ENCODE results near the gene AMTN. TPM values are rescaled to one million over a fixed set of nuclear protein-coding genes. Genes with fewer than 3 reads are reported as not detected.
"Not testable (repeated sequence)": the region's sequence is repeated elsewhere in the genome, so short reads cannot be mapped to it uniquely, and the experiment has no call there.

Gene AMTN
- not detected for total RNA-seq
- long read RNA-seq: 0 reads

GRCh38 chr4:70518269-70518668 is at the start of gene AMTN:
Gene AMTN (plus strand): TSS chr4:70518569. CDS start chr4:70518778, 209 bp downstream.
- no peak for DNase-seq (ENCODE audit: low spot score)

DNA sequence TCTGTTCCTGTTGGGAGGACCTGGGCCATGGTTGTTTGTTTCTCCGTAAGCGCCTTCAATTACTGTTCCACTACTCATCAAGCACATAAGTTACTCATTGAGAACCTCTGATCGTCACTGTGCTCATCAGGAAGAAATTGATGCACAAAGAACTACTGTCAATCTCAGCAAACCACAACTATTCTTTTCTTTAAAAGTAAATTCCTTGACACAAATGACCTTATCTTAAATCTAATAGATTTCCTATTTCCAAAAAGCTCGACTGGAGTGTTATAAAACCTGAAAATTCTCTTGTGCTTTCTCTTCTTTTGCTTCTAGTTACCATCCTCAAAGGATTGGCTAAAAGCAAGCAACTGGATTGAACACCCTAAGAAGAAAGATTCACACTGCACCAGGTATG is 46.5 kb upstream of the AMTN start, which contains the start of gene MUC7:
TSS of gene MUC7 (plus strand) at position 301 of the 400 bp plus-strand sequence. CDS start 1,825 bp downstream, outside the sequence.
- DNase-seq (ENCODE audit: low spot score): no peak

DNA sequence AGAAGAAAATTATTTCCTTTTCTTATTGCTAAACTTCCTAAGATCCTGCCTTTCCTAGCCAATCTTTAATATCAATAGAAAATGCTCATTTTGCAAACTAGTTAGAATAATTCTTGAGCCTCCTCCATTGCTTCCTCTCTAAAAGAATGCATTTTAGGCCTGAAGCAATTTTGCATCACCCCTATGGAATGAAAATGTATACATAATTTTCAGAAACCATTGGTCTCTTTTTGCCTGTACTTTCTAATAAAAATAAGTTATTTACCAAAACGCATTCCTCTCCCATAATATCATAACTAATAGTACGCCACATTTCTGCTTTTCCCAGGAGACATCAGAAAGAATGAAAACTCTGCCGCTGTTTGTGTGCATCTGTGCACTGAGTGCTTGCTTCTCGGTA is 44.7 kb upstream of the AMTN start:
- no peak for DNase-seq (ENCODE audit: low spot score)

- DNase-seq (ENCODE audit: low spot score): no peak
Observed at GRCh38 chr4:70488748-70489147, 29.6 kb upstream of the AMTN start.

GRCh38 chr4:70496231-70496630 is 22.1 kb upstream of the AMTN start:
- no peak for DNase-seq (ENCODE audit: low spot score)

- not testable (repeated sequence) for DNase-seq (ENCODE audit: low spot score)
Observed at GRCh38 chr4:70501838-70502237, 16.5 kb upstream of the AMTN start.

DNA sequence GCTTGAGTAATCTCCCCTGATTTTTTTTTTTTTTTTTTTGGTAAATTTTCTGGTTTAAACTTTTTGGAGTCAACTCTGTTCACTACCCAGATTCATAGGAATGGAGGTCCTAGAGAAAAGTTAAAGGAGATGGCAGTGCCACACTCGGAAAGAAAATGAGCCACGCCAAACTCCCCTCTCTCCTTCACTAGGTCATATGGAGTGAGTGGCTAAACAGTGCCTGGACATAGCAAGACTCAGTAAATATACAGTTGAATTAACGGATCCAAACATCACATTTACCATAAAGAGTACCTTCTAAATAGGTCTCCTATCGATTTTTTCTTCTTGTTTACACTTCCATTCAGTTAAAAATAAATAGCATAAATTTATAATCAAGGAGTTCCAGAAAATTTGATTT is 13.6 kb upstream of the AMTN start:
- DNase-seq (ENCODE audit: low spot score): no peak

DNA sequence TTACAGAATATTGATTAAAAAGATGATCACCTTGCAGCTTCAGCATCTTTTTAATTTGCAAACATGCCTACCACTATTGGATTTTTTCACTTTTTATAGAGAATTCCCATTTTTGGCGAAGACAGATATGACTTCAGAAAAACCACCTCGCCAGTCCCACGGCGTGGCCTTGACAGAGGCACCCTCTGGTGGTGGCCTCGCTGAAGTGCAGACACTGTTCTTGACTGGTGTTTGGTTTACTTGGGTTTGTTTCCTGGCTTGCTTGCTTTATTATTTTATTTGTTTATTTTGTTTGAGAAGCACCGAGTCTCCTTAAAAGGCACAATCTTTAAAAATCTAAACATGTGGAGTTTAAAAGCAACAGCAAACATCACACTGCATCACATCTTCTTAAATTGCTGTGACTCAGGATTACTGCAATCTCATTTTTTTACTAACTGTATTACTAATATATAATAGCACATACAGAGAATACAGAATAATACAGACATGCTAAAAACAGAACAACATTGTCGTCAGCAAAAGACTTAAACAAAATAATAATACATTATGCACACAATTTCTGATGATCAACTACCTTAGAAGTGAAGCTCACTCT is 13.1 kb upstream of the AMTN start:
- no peak for DNase-seq (ENCODE audit: low spot score)

GRCh38 chr4:70508801-70509200 is 9.6 kb upstream of the AMTN start:
- DNase-seq (ENCODE audit: low spot score): no peak

DNA sequence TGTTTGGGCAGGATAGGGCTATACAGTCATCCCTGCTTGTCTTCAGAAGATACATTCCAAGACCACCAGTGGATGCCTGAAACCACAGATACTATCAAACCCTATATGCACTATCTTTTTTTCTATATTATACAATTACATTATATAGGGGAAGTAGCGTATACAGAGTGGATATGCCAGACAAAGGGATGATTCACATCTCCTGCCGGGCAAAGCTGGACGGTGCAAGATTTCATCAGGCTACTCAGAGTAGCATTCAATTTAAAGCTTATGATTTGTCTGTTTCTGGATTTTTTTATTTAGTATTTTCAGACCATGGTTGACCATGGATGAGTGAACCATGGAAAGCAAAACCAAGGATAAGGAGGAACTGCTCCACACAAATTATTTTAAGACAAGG is 7.0 kb upstream of the AMTN start:
- DNase-seq (ENCODE audit: low spot score): no peak

DNA sequence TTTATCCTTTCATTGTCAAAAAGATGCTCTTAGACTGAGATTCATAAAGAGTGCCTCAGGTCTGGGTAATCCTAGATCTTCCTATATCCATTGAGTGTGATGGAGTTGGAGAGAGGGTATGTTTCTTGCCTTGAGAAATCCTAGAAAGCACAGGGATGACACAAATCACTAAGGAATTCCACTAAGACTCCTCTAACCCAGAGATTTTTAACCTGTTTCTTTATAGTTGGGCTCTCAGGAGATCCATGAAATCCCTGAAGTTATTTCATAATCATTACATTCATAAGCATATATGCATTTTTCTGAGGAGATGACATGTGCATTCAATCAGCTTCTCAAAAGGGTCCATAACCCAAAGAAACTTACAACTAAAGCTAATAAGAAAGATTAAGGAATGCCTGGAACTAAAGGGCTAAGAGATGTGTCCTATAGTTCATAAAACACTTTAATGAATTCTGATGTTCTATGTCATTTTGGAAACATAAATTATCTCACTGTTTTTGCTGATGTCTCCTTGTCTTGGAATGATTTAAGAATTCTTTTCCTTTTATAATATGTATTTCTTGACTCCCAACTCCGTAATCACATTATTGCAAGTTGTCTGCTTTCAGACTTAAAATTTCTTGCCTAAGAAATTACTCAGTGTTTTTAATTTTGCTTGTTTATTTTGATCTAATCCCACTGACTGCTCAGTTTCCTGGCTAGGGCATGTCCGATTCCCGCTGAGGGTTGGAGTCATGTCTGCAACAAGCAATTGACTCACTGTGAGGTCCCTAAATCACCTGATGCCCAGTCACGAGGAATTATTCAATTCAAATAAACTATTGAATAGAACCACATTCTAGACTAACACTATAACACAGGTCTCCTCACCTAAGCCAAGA is 2.8 kb upstream of the AMTN start:
- no peak for DNase-seq (ENCODE audit: low spot score)

- DNase-seq (ENCODE audit: low spot score): no peak
Observed at GRCh38 chr4:70518716-70519115, 347 bp downstream of the AMTN start.

GRCh38 chr4:70522626-70523025 is 4.3 kb downstream of the AMTN start:
- DNase-seq (ENCODE audit: low spot score): no peak

- no peak for DNase-seq (ENCODE audit: low spot score)
Observed at GRCh38 chr4:70530997-70531396, 12.6 kb downstream of the AMTN start.

GRCh38 chr4:70531981-70532380 is 13.6 kb downstream of the AMTN start:
- DNase-seq (ENCODE audit: low spot score): no peak

DNA sequence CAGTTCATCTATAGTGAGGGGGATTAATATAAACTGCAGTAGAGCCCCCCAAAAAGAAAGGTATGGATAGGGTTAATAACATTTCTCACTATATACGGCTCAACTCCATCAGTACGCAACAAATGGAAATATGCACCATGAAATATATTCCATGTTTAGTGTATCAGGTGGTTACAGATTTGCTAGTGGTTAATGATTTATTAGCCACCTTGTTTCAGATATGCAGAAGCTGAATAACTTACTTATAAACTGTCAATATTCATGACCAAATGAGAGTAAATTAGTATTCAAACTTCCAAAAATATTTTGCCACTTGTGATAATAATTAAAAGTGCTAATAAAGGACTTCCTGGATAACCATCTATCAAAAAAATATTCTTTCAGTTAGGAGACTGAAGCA is 14.8 kb downstream of the AMTN start:
- DNase-seq (ENCODE audit: low spot score): no peak

DNA sequence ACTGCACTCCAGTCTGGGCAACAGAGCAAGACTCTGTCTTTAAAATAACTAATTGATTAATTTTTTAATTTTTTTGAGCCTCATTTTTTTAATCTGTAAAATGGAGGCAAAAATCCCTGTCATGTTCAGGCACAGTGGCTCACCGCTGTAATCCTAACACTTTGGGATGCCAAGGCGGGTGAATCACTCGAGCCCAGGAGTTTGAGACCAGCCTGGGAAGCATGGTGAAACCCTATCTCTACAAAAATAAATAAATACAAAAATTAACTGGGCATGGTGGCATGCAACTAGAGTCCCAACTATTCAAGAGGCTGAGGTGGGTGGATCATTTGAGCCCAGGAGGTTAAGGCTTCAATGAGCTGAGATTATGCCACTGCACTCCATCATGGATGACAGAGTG is 15.4 kb downstream of the AMTN start:
- no peak for DNase-seq (ENCODE audit: low spot score)

DNA sequence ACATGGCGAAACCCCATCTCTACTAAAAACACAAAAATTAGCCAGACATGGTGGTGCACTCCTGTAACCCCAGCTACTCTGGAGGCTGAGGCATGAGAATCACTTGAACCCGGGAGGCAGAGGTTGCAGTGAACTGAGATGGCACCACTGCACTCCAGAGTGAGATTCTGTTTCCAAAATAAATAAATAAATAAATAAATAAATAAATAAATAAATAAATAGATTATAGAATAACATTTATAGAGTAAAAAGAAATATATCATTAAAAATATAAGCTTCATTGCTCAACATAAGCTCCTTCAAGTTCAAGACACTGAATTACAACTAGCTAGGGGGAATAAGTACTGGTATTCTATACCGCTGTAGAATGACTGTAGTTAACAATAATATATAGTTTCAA is 16.5 kb downstream of the AMTN start:
- DNase-seq (ENCODE audit: low spot score): not testable (repeated sequence)

GRCh38 chr4:70538869-70539268 is 20.5 kb downstream of the AMTN start:
- no peak for DNase-seq (ENCODE audit: low spot score)

DNA sequence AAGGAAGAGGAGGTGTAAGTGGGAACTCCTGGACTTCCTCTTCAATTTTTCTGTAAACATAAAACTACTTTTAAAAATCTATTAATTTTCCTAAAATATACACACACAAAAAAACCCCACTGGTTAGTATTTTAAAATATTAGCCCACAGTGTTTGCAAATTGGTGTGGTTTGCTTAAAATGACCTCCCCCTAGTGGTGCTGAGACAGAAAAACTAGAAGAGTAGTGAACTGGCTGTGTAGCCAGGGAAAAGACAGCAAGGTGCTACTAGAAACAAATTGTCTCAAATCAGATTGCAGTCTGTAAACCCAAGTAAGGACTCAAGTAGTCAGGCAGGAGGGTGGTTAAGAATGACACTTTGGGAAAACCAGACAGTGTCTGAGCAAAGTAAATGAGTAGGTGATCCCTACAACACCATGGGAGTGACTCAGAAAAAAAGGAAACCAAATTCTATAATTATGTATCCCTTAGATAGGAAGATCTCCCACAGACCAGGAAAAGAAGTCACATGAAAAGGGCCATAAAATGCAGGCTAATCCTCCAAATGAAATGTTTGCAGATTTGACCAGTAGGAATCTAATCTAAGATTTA is 26.0 kb downstream of the AMTN start:
- DNase-seq (ENCODE audit: low spot score): no peak

GRCh38 chr4:70556856-70557255 is 38.5 kb downstream of the AMTN start:
- DNase-seq (ENCODE audit: low spot score): no peak

- DNase-seq (ENCODE audit: low spot score): no peak
Observed at GRCh38 chr4:70559211-70559830, 41.0 kb downstream of the AMTN start.

All from mesenteric fat pad (tissue), 1 donor.